GM19467 (cell line): ENCODE data around the gene HSD17B2.
"Not testable (repeated sequence)": the region's sequence is repeated elsewhere in the genome, so short reads cannot be mapped to it uniquely, and the experiment has no call there.

Experiments
- ATAC-seq: cut with Tn5 transposase; IDR thresholded peaks from one replicate; pipeline ENCODE4 v1.9.1; 2021; ENCODE audit warnings: mild to moderate bottlenecking, moderate library complexity; ENCODE audit not compliant: unreplicated experiment

The HSD17B2 gene

DNA sequence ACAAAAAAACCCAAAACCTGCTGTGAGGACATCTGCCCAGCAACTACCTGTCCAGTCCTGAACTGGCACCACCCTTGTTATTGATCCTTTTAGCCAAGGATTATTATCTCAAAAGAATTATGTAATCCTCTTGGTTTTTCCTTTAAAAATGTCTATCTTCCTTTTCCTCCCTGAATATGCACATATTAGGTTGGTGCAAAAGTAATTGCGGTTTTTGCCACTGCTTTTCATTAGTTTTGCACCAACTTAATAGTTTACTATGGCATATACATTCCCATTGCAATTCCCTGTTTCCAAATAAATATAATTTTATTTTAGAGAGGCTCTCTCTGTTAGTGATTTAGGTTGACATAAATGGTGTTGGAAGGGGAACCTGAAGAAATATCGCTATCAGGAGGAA, 83.7 kb downstream of the HSD17B2 start:
- ATAC-seq = no peak

DNA sequence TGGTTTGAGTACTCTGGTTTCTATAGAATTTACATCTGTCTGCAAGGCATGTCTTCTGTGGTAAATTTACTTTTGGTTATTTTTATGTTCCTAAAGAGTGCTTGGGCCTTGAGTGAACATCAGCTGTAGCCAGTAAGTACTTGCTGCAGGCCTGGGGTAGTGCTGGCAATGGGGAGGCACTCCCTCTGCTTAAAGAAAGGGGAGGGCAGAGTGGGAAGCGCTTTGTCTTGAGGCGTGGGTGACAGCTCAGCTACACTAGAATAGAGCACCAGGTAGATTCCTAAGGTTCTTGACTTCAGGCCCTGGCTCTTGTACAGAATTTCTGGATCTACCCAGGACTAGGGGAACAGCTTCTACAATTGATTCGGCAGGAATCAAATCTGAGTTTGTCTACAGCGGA, 84.4 kb downstream of the HSD17B2 start:
- ATAC-seq = no peak

DNA sequence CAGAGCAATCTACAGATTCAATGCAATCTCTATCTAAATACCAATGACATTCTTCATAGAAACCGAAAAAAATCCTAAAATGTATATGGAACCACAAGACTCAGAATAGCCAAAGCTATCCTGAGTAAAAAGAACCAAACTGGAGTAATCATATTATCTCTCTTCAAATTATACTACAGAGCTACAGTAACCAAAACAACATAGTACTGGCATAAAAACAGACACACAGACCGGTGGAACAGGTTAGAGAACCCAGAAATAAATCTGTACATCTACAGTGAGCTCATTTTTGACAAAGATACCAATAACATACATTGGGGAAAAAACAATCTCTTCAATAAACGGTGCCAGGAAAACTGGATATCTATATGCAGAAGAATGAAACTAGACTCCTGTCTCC, 89.6 kb downstream of the HSD17B2 start:
- ATAC-seq = no peak

GRCh38 chr16:82129881-82130280, 94.8 kb downstream of the HSD17B2 start:
- no peak for ATAC-seq

GRCh38 chr16:82133798-82134197, 98.7 kb downstream of the HSD17B2 start:
- no peak for ATAC-seq

- no peak for ATAC-seq
These were observed 99.8 kb downstream of the HSD17B2 start for GRCh38 chr16:82134846-82135245.

DNA sequence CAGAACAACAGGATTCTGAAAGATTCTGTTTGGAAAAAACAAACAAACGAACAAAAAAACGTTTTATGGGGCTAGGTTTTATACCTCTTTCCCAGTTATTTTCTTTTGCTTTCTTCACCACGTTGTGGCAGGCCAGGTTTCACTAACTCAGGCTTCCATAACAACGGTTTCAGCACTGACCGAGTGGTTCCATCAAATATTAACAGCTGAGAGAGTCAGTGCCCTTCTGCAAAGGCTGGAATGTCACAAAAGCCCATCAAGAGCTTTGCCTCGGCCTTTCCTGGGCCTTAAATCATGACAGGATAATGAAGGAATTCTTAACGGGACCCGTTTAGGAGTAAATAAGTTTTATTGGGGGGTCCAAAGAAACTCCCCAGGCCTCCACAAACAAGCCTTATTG, 100.8 kb downstream of the HSD17B2 start:
- ATAC-seq = no peak

- ATAC-seq = no peak
These were observed 102.1 kb downstream of the HSD17B2 start for GRCh38 chr16:82136956-82137821.

- ATAC-seq = no peak
These were observed 102.7 kb downstream of the HSD17B2 start for GRCh38 chr16:82137822-82138167.

DNA sequence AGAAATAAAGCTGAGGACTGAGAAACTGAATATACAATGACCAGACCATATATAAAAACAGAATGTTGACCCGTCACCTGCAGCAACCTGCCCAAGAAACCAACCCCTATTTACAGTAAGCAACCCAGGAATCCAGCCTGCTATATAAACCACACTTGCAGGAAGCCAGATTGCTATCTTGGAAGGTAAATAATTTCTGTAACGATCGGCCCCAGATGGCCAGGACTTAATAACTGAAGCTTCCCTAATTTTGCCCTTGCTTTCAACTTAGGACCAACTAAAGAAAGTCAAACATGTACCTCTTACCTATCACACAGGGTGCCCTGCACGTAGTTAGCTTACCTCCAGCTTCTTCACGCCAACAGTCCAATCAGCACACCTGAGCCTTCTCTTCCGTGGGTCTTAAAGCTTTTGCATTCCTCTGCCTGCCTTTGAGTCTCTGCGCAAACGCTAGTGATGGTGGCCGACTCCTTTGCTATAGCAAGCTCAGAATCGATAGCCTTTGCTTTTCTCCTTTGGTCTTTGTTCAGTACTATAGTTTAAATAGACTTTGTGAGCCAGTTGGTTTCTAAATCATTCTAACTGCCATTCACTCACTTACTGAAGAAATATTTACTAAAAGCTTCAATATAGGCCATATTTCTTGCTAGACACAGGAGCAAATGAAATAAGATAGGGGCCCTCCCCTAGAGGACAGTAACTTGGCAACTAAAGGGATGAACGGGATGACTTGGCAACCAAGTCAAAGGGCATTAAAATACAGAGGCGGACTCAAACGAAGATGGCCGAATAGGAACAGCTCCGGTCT, 103.6 kb downstream of the HSD17B2 start:
- no peak for ATAC-seq

DNA sequence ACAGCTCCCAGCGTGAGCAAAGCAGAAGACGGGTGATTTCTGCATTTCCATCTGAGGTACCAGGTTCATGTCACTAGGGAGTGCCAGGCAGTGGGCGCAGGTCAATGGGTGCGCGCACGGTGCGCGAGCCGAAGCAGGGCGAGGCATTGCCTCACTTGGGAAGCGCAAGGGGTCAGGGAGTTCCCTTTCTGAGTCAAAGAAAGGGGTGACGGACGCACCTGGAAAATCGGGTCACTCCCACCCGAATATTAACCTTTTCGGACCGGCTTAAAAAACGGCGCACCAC, 104.2 kb downstream of the HSD17B2 start:
- ATAC-seq = not testable (repeated sequence)

DNA sequence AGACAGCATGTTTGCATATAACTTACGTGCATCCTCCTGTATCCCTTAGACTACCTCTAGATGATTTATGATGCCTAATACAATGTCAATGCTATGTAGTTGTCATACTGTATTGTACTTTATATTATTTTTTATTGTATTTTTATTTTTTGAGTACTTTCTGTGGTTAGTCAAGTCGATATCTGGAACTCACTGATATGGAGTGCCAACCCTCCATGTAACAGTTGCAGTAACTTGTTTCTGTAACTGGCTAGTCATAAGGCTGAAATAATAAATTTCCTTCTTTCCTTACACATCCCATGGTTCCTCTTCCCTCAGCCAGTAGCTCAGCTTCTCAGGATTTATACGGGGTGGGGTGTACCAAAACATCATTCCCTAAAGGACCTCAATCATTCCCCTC, 111.5 kb downstream of the HSD17B2 start:
- ATAC-seq = no peak

- ATAC-seq = no peak
These were observed 111.9 kb downstream of the HSD17B2 start for GRCh38 chr16:82146957-82147356.

- ATAC-seq = no peak
These were observed 112.5 kb downstream of the HSD17B2 start for GRCh38 chr16:82147546-82147945.
